GM10248 (cell line): ENCODE results near the gene MAP1B.
"Not testable (repeated sequence)": the region's sequence is repeated elsewhere in the genome, so short reads cannot be mapped to it uniquely, and the experiment has no call there.

ENCODE experiments used
- CTCF ChIA-PET: fragments of 300-600 bp; sonication (Branson Sonifier 250); formaldehyde crosslinking; extraction: SDS; loops from one replicate; lab custom pipeline; 2021; ENCODE audit warnings: antibody characterized with exemption; lab: Yijun Ruan, JAX
- POLR2A ChIA-PET: fragments of 350-650 bp; sonication (Branson Sonifier 250); formaldehyde crosslinking; extraction: SDS; loops from one replicate; lab custom pipeline; 2020; ENCODE audit warnings: antibody characterized with exemption; lab: Yijun Ruan, JAX
- DNase-seq: peaks from one replicate; pipeline ENCODE4 v3.0.0; 2012; ENCODE audit errors: extremely low spot score
- CTCF ChIP-seq: IDR thresholded peaks from 2 replicates; pipeline ENCODE4 v1.5.1; 2012; ENCODE audit warnings: mild to moderate bottlenecking, low read depth; ENCODE audit errors: extremely low read depth, missing control alignments, control extremely low read depth

MAP1B gene

GRCh38 chr5:72170101-72170500 lies 62.8 kb downstream of the MAP1B start:
- CTCF ChIA-PET = interaction anchor here (0.8 kb wide), 2 partner anchors 10 to 139 kb away, joined by 3 read pairs; no protein-coding TSS in a partner anchor
- TF ChIP-seq CTCF = no peak
- no peak for DNase-seq
- POLR2A ChIA-PET = no interaction called here

GRCh38 chr5:72171181-72171580 lies 63.9 kb downstream of the MAP1B start:
- CTCF ChIA-PET = interaction anchor here (1.1 kb wide), 1 partner anchor 32 kb away, joined by 3 read pairs; no protein-coding TSS in a partner anchor
- DNase-seq, POLR2A ChIA-PET: not testable (repeated sequence)

- DNase-seq = peak; percentile 30
- ChIA-PET POLR2A (no interaction called here), CTCF (interaction anchor here (1.1 kb wide), 1 partner anchor 31 kb away, joined by 3 read pairs; no protein-coding TSS in a partner anchor)
- TF ChIP-seq CTCF = no peak
Observed at GRCh38 chr5:72171667-72172066, 64.4 kb downstream of the MAP1B start.

GRCh38 chr5:72172786-72173185 lies 65.5 kb downstream of the MAP1B start:
- ChIA-PET CTCF (interaction anchor here (1.6 kb wide), 1 partner anchor 13 kb away, joined by 5 read pairs; no protein-coding TSS in a partner anchor), POLR2A (no interaction called here)
- no peak for DNase-seq
- no peak for TF ChIP-seq CTCF

GRCh38 chr5:72177538-72177937 lies 70.3 kb downstream of the MAP1B start:
- no peak for TF ChIP-seq CTCF
- DNase-seq = peak; percentile 21
- POLR2A ChIA-PET = no interaction called here
- CTCF ChIA-PET = interaction anchor here (1.4 kb wide), 1 partner anchor 15 kb away, joined by 5 read pairs; no protein-coding TSS in a partner anchor

- CTCF ChIA-PET = no interaction called here
- TF ChIP-seq CTCF = no peak
- no peak for DNase-seq
- POLR2A ChIA-PET = no interaction called here
Observed at GRCh38 chr5:72179028-72179815, 71.9 kb downstream of the MAP1B start.
